ENCODE data around the gene RASD1.
"Not testable (repeated sequence)": the region's sequence is repeated elsewhere in the genome, so short reads cannot be mapped to it uniquely, and the experiment has no call there.

The RASD1 gene

GRCh38 chr17:17469358-17469757 is 26.8 kb downstream of the RASD1 start:
- no peak for DNase-seq
- TF ChIP-seq POLR2A (IDR thresholded peaks at IDR 0.05; ENCODE audit: low read length) (no peak), GATA1 (IDR thresholded peaks at IDR 0.05; ENCODE audit: low read depth, low read length) (no peak)

GRCh38 chr17:17468217-17469010 is 27.8 kb downstream of the RASD1 start:
- no peak for TF ChIP-seq GATA1 (IDR thresholded peaks at IDR 0.05; ENCODE audit: low read depth, low read length)
- TF ChIP-seq POLR2A (IDR thresholded peaks at IDR 0.05; ENCODE audit: low read length), result no peak
- DNase-seq, result no peak

GRCh38 chr17:17467720-17468119 is 28.5 kb downstream of the RASD1 start:
- no peak for DNase-seq
- no peak for TF ChIP-seq GATA1 (IDR thresholded peaks at IDR 0.05; ENCODE audit: low read depth, low read length)
- no peak for TF ChIP-seq POLR2A (IDR thresholded peaks at IDR 0.05; ENCODE audit: low read length)

DNA sequence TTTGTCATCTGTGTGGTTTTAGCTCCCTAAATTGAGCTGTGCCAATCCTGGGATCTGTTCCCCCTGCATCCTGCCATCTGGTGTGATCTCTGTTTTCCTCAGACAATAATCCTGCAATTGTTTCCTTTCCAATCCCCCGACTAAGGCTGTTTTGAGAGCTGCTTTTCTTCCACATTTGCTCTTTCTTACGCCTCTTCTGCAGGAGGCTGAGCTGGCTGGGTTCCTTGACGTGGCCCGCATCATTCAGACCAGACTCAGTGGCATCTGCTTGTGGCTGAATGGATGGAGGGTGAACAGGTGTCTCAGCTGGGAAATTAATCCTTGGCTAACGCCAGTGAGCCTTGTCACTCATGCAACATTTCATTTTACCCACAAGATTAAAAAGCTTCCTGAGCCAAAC is 29.2 kb downstream of the RASD1 start:
- no peak for DNase-seq
- TF ChIP-seq POLR2A (IDR thresholded peaks at IDR 0.05; ENCODE audit: low read length), result no peak
- TF ChIP-seq GATA1 (IDR thresholded peaks at IDR 0.05; ENCODE audit: low read depth, low read length), result no peak

DNA sequence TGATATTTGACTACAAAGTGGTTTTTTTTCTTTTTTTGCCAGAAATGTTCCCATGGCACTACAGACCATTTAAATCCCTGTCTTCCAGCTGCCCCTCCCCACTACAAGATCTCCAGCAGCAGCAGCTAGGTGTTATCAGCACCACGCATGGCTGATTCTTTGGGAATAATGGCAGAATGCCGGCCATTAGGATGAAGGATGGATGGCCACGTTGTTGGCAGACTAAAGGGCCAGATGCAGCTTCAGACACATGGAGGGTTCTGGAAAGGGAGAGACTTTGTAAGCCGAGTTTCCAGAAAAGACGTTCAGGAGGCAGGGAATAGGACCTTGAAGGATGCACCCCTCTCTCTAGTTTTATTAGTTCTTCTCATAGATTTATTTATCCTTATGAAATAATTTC is 29.7 kb downstream of the RASD1 start:
- TF ChIP-seq POLR2A (IDR thresholded peaks at IDR 0.05; ENCODE audit: low read length) (no peak), GATA1 (IDR thresholded peaks at IDR 0.05; ENCODE audit: low read depth, low read length) (no peak)
- DNase-seq, result no peak

- not testable (repeated sequence) for DNase-seq
Observed at GRCh38 chr17:17465878-17466277, 30.3 kb downstream of the RASD1 start.

DNA sequence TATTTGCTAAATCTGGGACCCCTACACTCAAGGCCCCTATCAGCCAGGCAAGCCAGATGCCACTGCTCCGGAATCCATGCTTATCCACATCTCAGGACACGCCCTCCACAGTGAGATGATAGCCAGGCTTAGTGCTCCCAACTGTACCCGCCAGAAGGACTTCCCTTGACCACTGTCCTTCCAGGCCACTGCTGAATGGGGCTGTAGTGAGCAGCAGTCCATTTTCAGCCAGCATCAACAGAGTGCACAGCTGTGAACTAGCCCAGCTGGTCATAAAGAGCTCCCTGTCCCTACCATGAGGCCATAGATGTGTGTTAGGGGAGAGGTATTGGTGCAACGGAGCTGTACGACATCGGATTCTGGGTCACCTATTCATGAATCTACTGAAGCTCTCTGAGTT is 32.4 kb downstream of the RASD1 start:
- DNase-seq, result no peak
- TF ChIP-seq GATA1 (IDR thresholded peaks at IDR 0.05; ENCODE audit: low read depth, low read length) (no peak), POLR2A (IDR thresholded peaks at IDR 0.05; ENCODE audit: low read length) (no peak)

- no peak for DNase-seq
- TF ChIP-seq POLR2A (IDR thresholded peaks at IDR 0.05; ENCODE audit: low read length), result no peak
- TF ChIP-seq GATA1 (IDR thresholded peaks at IDR 0.05; ENCODE audit: low read depth, low read length), result no peak
Observed at GRCh38 chr17:17462048-17462824, 34.0 kb downstream of the RASD1 start.

DNA sequence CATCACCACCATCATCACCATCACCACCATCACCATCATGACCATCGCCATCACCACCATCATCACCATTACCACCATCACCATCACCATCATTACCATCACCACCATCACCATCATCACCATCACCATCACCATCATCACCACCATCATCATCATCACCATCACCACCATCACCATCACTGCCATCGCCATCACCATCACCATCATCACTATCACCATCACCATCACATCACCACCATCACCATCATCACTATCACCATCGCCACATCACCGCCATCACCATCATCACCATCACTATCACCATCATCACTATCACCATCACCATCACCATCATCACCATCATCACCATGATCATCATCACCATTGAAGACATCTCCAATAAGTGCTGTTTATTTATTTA is 36.2 kb downstream of the RASD1 start:
- DNase-seq, result no peak
- no peak for TF ChIP-seq POLR2A (IDR thresholded peaks at IDR 0.05; ENCODE audit: low read length)
- no peak for TF ChIP-seq GATA1 (IDR thresholded peaks at IDR 0.05; ENCODE audit: low read depth, low read length)

- DNase-seq, result no peak
- no peak for TF ChIP-seq POLR2A (IDR thresholded peaks at IDR 0.05; ENCODE audit: low read length)
Observed at GRCh38 chr17:17457680-17458079, 38.5 kb downstream of the RASD1 start.

GRCh38 chr17:17456251-17456650 is 39.9 kb downstream of the RASD1 start:
- TF ChIP-seq POLR2A (IDR thresholded peaks at IDR 0.05; ENCODE audit: low read length) (no peak), GATA1 (IDR thresholded peaks at IDR 0.05; ENCODE audit: low read depth, low read length) (no peak)
- no peak for DNase-seq

DNA sequence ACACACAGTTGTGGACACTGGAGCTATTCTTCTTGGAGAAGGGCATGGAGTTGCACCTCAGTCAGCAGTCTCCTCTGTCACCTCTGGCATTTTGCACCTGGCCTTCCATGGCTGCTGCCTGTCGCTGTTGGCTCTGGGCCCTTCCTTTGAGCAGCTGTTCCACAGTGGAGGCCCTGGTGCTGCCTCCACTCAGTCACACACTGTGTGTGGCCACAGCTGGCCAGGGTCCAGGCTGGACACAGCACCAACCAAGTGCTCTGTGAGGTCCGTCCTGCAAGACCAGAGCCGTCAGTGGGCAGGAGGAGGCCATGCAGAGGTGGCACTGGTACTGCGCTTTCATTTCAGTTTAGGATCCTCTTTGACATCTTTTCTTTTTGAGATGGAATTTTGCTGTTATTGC is 41.0 kb downstream of the RASD1 start:
- no peak for TF ChIP-seq POLR2A (IDR thresholded peaks at IDR 0.05; ENCODE audit: low read length)
- no peak for TF ChIP-seq GATA1 (IDR thresholded peaks at IDR 0.05; ENCODE audit: low read depth, low read length)
- DNase-seq, result no peak

GRCh38 chr17:17454700-17455099 is 41.5 kb downstream of the RASD1 start:
- DNase-seq, result not testable (repeated sequence)

GRCh38 chr17:17454276-17454675 is 41.9 kb downstream of the RASD1 start:
- TF ChIP-seq POLR2A (IDR thresholded peaks at IDR 0.05; ENCODE audit: low read length) (no peak), GATA1 (IDR thresholded peaks at IDR 0.05; ENCODE audit: low read depth, low read length) (no peak)
- DNase-seq, result no peak

- TF ChIP-seq POLR2A (IDR thresholded peaks at IDR 0.05; ENCODE audit: low read length), result no peak
- TF ChIP-seq GATA1 (IDR thresholded peaks at IDR 0.05; ENCODE audit: low read depth, low read length), result no peak
Observed at GRCh38 chr17:17453088-17453487, 43.1 kb downstream of the RASD1 start.

More at GRCh38 chr17:17453088-17453487, 43.1 kb downstream of the RASD1 start:
- DNase-seq, result no peak

Measured in erythroblast (primary cell).